Astrocyte (in vitro differentiated cells and primary cell): ENCODE measurements around the gene ZNF443. TPM values are rescaled to one million over a fixed set of nuclear protein-coding genes. Genes with fewer than 3 reads are reported as not detected.
"Not testable (repeated sequence)": the region's sequence is repeated elsewhere in the genome, so short reads cannot be mapped to it uniquely, and the experiment has no call there.

ENCODE experiments used
- DNase-seq: peaks from one replicate; pipeline ENCODE4 v3.0.0-alpha.2; 2010; ENCODE audit warnings: low read depth
- FAIRE-seq: peaks from 2 replicates; lab custom pipeline; 2011; peaks lifted over from hg19 to GRCh38; lab: Jason Lieb, UNC
- H2AFZ ChIP-seq: 2 replicates; pipeline ENCODE4 v1.6.0; 2012; ENCODE audit warnings: low read depth, low read length, inconsistent platforms
- H3K27ac ChIP-seq: 2 replicates; pipeline ENCODE4 v1.5.1; 2011; ENCODE audit warnings: low read depth, low read length, inconsistent platforms
- H3K27me3 ChIP-seq: 2 replicates; pipeline ENCODE4 v1.6.0; 2011; ENCODE audit warnings: low read length, inconsistent platforms; ENCODE audit not compliant: insufficient read depth
- H3K36me3 ChIP-seq: 2 replicates; pipeline ENCODE4 v1.5.1; 2011; ENCODE audit warnings: low read length, inconsistent platforms; ENCODE audit not compliant: insufficient read depth
- H3K4me1 ChIP-seq: 2 replicates; pipeline ENCODE4 v1.5.1; 2011; ENCODE audit warnings: low read length, inconsistent platforms; ENCODE audit not compliant: insufficient read depth
- H3K4me2 ChIP-seq: 2 replicates; pipeline ENCODE4 v1.6.0; 2012; ENCODE audit warnings: low read length, inconsistent platforms
- H3K4me3 ChIP-seq: 2 replicates; pipeline ENCODE4 v1.5.1; 2011; ENCODE audit warnings: low read depth, mild to moderate bottlenecking, low read length, inconsistent platforms; ENCODE audit not compliant: insufficient read depth
- H3K79me2 ChIP-seq: 2 replicates; pipeline ENCODE4 v1.6.0; 2012; ENCODE audit warnings: mild to moderate bottlenecking, low read length, inconsistent platforms; ENCODE audit not compliant: insufficient read depth
- H3K9ac ChIP-seq: 2 replicates; pipeline ENCODE4 v1.6.0; 2012; ENCODE audit warnings: mild to moderate bottlenecking, low read length, inconsistent platforms
- H3K9me3 ChIP-seq: 2 replicates; pipeline ENCODE4 v1.5.1; 2012; ENCODE audit warnings: low read depth, mild to moderate bottlenecking, low read length, inconsistent platforms; ENCODE audit not compliant: insufficient read depth
- H4K20me1 ChIP-seq: 2 replicates; pipeline ENCODE4 v1.6.0; 2012; ENCODE audit warnings: low read length, inconsistent platforms; ENCODE audit not compliant: insufficient read depth
- H3K27ac Mint-ChIP-seq: one replicate; pipeline ENCODE4 v1.8.0; 2021; ENCODE audit warnings: mild to moderate bottlenecking, mixed read lengths; ENCODE audit not compliant: unreplicated experiment
- H3K27me3 Mint-ChIP-seq: one replicate; pipeline ENCODE4 v1.8.0; 2021; ENCODE audit warnings: low read depth, mixed read lengths; ENCODE audit not compliant: unreplicated experiment
- H3K36me3 Mint-ChIP-seq: one replicate; pipeline ENCODE4 v1.8.0; 2021; ENCODE audit warnings: low read depth, mixed read lengths; ENCODE audit not compliant: unreplicated experiment
- H3K4me1 Mint-ChIP-seq: one replicate; pipeline ENCODE4 v1.8.0; 2021; ENCODE audit warnings: low read depth, mixed read lengths; ENCODE audit not compliant: unreplicated experiment
- H3K4me3 Mint-ChIP-seq: one replicate; pipeline ENCODE4 v1.8.0; 2021; ENCODE audit warnings: mild to moderate bottlenecking, moderate library complexity, mixed read lengths; ENCODE audit not compliant: unreplicated experiment
- H3K9me3 Mint-ChIP-seq: one replicate; pipeline ENCODE4 v1.8.0; 2021; ENCODE audit warnings: mild to moderate bottlenecking, mixed read lengths; ENCODE audit not compliant: unreplicated experiment
- CTCF ChIP-seq: IDR thresholded peaks from 2 replicates; pipeline ENCODE4 v1.5.1; 2011; ENCODE audit warnings: low read depth, mild to moderate bottlenecking, inconsistent platforms, low read length, moderate library complexity; ENCODE audit not compliant: insufficient read depth
- EZH2 ChIP-seq: IDR thresholded peaks from 2 replicates; pipeline ENCODE4 v1.6.1; 2012; ENCODE audit warnings: mild to moderate bottlenecking, low read length, inconsistent platforms; ENCODE audit not compliant: insufficient read depth
- total RNA-seq: library from RNA; stranded (reverse); gene quantifications from 2 replicates; pipeline ENCODE4 v1.2.1, GENCODE V29; 2021

Gene ZNF443
- total RNA-seq, 1 donor from 2014 or later = 4.3 TPM

- Histone ChIP-seq H2AFZ (no peak overlapping the region), H3K27me3 (no peaks in the 10 kb centered on the region), H3K27ac (no peak overlapping the region), H3K9ac (no peak overlapping the region), H3K36me3 (peaks cover 2% of the 10 kb centered on the region), H3K4me2 (no peak overlapping the region), H4K20me1 (no peaks in the 10 kb centered on the region), H3K4me3 (no peak overlapping the region), H3K79me2 (no peaks in the 10 kb centered on the region), H3K9me3 (peaks cover 6% of the 10 kb centered on the region), H3K4me1 (no peaks in the 10 kb centered on the region)
- DNase-seq = no peak
- Mint-ChIP-seq H3K36me3 (peaks cover 6% of the 10 kb centered on the region), H3K4me1 (no peaks in the 10 kb centered on the region), H3K27ac (no peak overlapping the region), H3K27me3 (peaks cover 7% of the 10 kb centered on the region), H3K4me3 (no peak overlapping the region), H3K9me3 (peaks cover 30% of the 10 kb centered on the region)
- no peak for TF ChIP-seq CTCF
- TF ChIP-seq EZH2 = no peak
- FAIRE-seq = no peak
Observed at GRCh38 chr19:12411893-12412292, 28.9 kb downstream of the ZNF443 start.

- H3K27ac Mint-ChIP-seq = peak within 1 kb of the TSS; percentile 83
- Histone ChIP-seq H3K4me3 (peak within 1 kb of the TSS; percentile 64), H3K27me3 (no peaks in the 10 kb centered on the region), H3K27ac (peak within 1 kb of the TSS; percentile 40), H3K79me2 (no peaks in the 10 kb centered on the region), H3K9me3 (no peaks in the 10 kb centered on the region), H3K4me1 (peaks cover 2% of the 10 kb centered on the region), H4K20me1 (no peaks in the 10 kb centered on the region), H3K36me3 (no peaks in the 10 kb centered on the region), H2AFZ (peak within 1 kb of the TSS; percentile 88), H3K9ac (peak within 1 kb of the TSS; percentile 78), H3K4me2 (peak within 1 kb of the TSS; percentile 97)
- H3K9me3 Mint-ChIP-seq = peaks cover 13% of the 10 kb centered on the region
- no peaks in the 10 kb centered on the region for H3K4me1 Mint-ChIP-seq
- H3K36me3 Mint-ChIP-seq = no peaks in the 10 kb centered on the region
- TF ChIP-seq EZH2 = no peak
- FAIRE-seq = peak; percentile 81
- H3K27me3 Mint-ChIP-seq = no peaks in the 10 kb centered on the region
- peak within 1 kb of the TSS; percentile 91 for H3K4me3 Mint-ChIP-seq
- peak; percentile 95 for DNase-seq
Observed at GRCh38 chr19:12400633-12401502, 40.0 kb downstream of the ZNF443 start, which contains the start of gene ZNF799. Gene ZNF799 (minus strand): TSS chr19:12401271. CDS start chr19:12401070, 201 bp downstream.

- not testable (repeated sequence) for H3K4me1 ChIP-seq, H4K20me1 ChIP-seq, H3K4me1 Mint-ChIP-seq, H3K27me3 ChIP-seq, H3K36me3 Mint-ChIP-seq, H3K79me2 ChIP-seq, H3K27ac ChIP-seq, FAIRE-seq, H3K27me3 Mint-ChIP-seq, H3K9me3 ChIP-seq, H3K36me3 ChIP-seq
- H3K4me3 Mint-ChIP-seq = peak overlapping the region; percentile 91
- Histone ChIP-seq H3K9ac (peak overlapping the region; percentile 78), H2AFZ (peak overlapping the region; percentile 88), H3K4me2 (peak overlapping the region; percentile 97), H3K4me3 (peak overlapping the region; percentile 64)
- peak overlapping the region; percentile 83 for H3K27ac Mint-ChIP-seq
- DNase-seq = peak; percentile 2
- H3K9me3 Mint-ChIP-seq = peaks cover 13% of the 10 kb centered on the region
Observed at GRCh38 chr19:12399901-12400632, 40.8 kb downstream of the ZNF443 start.

GRCh38 chr19:12391148-12391547 lies 49.7 kb downstream of the ZNF443 start:
- not testable (repeated sequence) for H3K9ac ChIP-seq, H2AFZ ChIP-seq, H3K27me3 Mint-ChIP-seq, DNase-seq, FAIRE-seq, H3K27me3 ChIP-seq, H3K27ac Mint-ChIP-seq, H4K20me1 ChIP-seq, H3K4me1 Mint-ChIP-seq, H3K4me1 ChIP-seq, H3K79me2 ChIP-seq, H3K4me2 ChIP-seq, H3K4me3 ChIP-seq, H3K36me3 ChIP-seq, H3K4me3 Mint-ChIP-seq, H3K27ac ChIP-seq
- H3K36me3 Mint-ChIP-seq = peaks cover 25% of the 10 kb centered on the region
- peaks cover 14% of the 10 kb centered on the region for H3K9me3 ChIP-seq
- peaks cover 40% of the 10 kb centered on the region for H3K9me3 Mint-ChIP-seq

GRCh38 chr19:12386365-12386764 lies 54.5 kb downstream of the ZNF443 start:
- not testable (repeated sequence) for H3K4me1 Mint-ChIP-seq, H3K36me3 ChIP-seq, DNase-seq, H3K4me3 ChIP-seq, H3K4me3 Mint-ChIP-seq, H2AFZ ChIP-seq, H3K9ac ChIP-seq, H3K4me2 ChIP-seq, H3K27me3 ChIP-seq, H3K4me1 ChIP-seq, H3K27ac Mint-ChIP-seq, H4K20me1 ChIP-seq, H3K27ac ChIP-seq, H3K79me2 ChIP-seq, H3K27me3 Mint-ChIP-seq, FAIRE-seq
- Mint-ChIP-seq H3K9me3 (peaks cover 30% of the 10 kb centered on the region), H3K36me3 (peaks cover 20% of the 10 kb centered on the region)
- H3K9me3 ChIP-seq = peaks cover 22% of the 10 kb centered on the region
